Hepatocyte (in vitro differentiated cells): ENCODE data around the gene PAM.

Source experiments
- CTCF ChIP-seq: fragments of 200-600 bp; sonication (generic); IDR thresholded peaks from 2 replicates; pipeline ENCODE4 v1.5.1; 2016; ENCODE audit warnings: antibody characterized with exemption, mild to moderate bottlenecking; ENCODE audit not compliant: poor library complexity
- EZH2 ChIP-seq: fragments of 200-600 bp; sonication (generic); IDR thresholded peaks from 2 replicates; pipeline ENCODE4 v1.6.1; 2016; ENCODE audit warnings: antibody characterized with exemption, mild to moderate bottlenecking, borderline replicate concordance

DNA sequence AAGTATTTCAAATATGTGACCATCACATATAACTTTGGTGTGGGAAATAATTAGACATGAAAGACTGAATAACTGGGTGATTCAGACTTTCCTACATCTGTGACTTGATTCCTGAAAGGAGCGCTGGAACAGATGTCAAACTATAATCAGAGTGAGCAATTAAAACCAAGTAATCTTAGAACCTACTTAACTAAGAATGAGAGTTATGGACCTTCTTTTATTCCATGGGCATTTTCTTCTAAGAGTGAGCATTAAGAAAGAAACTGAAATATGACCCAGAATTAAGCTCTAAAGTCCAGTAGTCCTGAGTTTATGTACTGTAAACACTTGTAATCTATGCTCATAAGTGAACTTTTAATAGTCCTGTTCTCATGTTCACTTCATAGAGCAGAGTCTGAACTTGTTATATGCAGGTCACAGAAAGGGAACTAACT lies 68.4 kb downstream of the PAM start:
- no peak for TF ChIP-seq EZH2
- TF ChIP-seq CTCF = no peak
